Measurements from ENCODE around the gene ADARB2.
"Not testable (repeated sequence)": the region's sequence is repeated elsewhere in the genome, so short reads cannot be mapped to it uniquely, and the experiment has no call there.

Gene ADARB2

GRCh38 chr10:1737222-1738061, at the start of gene ADARB2:
TSS of gene ADARB2 (minus strand) at chr10:1737525.
- Mint-ChIP-seq H3K27me3 (peaks cover 58% of the 10 kb centered on the region), H3K36me3 (ENCODE audit: low read depth) (no peaks in the 10 kb centered on the region), H3K4me3 (no peak within 1 kb of the TSS), H3K9me3 (no peaks in the 10 kb centered on the region), H3K27ac (no peak within 1 kb of the TSS), H3K4me1 (ENCODE audit: low read depth) (no peaks in the 10 kb centered on the region)
- intact Hi-C loops (cut with micrococcal nuclease): no loop called here

- Mint-ChIP-seq H3K27ac (no peak overlapping the region), H3K27me3 (no peaks in the 10 kb centered on the region), H3K9me3 (no peaks in the 10 kb centered on the region), H3K4me3 (no peak overlapping the region), H3K4me1 (ENCODE audit: low read depth) (no peaks in the 10 kb centered on the region), H3K36me3 (ENCODE audit: low read depth) (no peaks in the 10 kb centered on the region)
- intact Hi-C loops (cut with micrococcal nuclease): no loop called here
These were observed 48.5 kb upstream of the ADARB2 start for GRCh38 chr10:1785835-1786234.

GRCh38 chr10:1782841-1783240, 45.5 kb upstream of the ADARB2 start:
- no peaks in the 10 kb centered on the region for H3K36me3 Mint-ChIP-seq (ENCODE audit: low read depth)
- H3K27me3 Mint-ChIP-seq: no peaks in the 10 kb centered on the region
- H3K27ac Mint-ChIP-seq: no peak overlapping the region
- H3K4me1 Mint-ChIP-seq (ENCODE audit: low read depth): no peaks in the 10 kb centered on the region
- intact Hi-C loops (cut with micrococcal nuclease): no loop called here
- no peak overlapping the region for H3K4me3 Mint-ChIP-seq
- H3K9me3 Mint-ChIP-seq: no peaks in the 10 kb centered on the region

GRCh38 chr10:1779796-1780195, 42.5 kb upstream of the ADARB2 start:
- Mint-ChIP-seq H3K4me1 (ENCODE audit: low read depth) (no peaks in the 10 kb centered on the region), H3K36me3 (ENCODE audit: low read depth) (no peaks in the 10 kb centered on the region), H3K9me3 (no peaks in the 10 kb centered on the region), H3K27me3 (no peaks in the 10 kb centered on the region), H3K27ac (no peak overlapping the region), H3K4me3 (no peak overlapping the region)
- intact Hi-C loops (cut with micrococcal nuclease): no loop called here

- H3K36me3 Mint-ChIP-seq (ENCODE audit: low read depth): no peaks in the 10 kb centered on the region
These were observed 41.1 kb upstream of the ADARB2 start for GRCh38 chr10:1778375-1778969.

GRCh38 chr10:1776127-1776662, 38.9 kb upstream of the ADARB2 start:
- H3K27ac Mint-ChIP-seq: no peak overlapping the region
- H3K4me3 Mint-ChIP-seq: no peak overlapping the region
- intact Hi-C loops (cut with micrococcal nuclease): no loop called here
- no peaks in the 10 kb centered on the region for H3K36me3 Mint-ChIP-seq (ENCODE audit: low read depth)
- H3K4me1 Mint-ChIP-seq (ENCODE audit: low read depth): no peaks in the 10 kb centered on the region
- no peaks in the 10 kb centered on the region for H3K27me3 Mint-ChIP-seq
- peaks cover 7% of the 10 kb centered on the region for H3K9me3 Mint-ChIP-seq

More at GRCh38 chr10:1778375-1778969, 41.1 kb upstream of the ADARB2 start:
- H3K27ac Mint-ChIP-seq: no peak overlapping the region
- no peaks in the 10 kb centered on the region for H3K4me1 Mint-ChIP-seq (ENCODE audit: low read depth)
- H3K9me3 Mint-ChIP-seq: no peaks in the 10 kb centered on the region
- H3K4me3 Mint-ChIP-seq: no peak overlapping the region
- intact Hi-C loops (cut with micrococcal nuclease): no loop called here
- H3K27me3 Mint-ChIP-seq: no peaks in the 10 kb centered on the region

GRCh38 chr10:1774796-1775195, 37.5 kb upstream of the ADARB2 start:
- Mint-ChIP-seq H3K27me3 (no peaks in the 10 kb centered on the region), H3K4me3 (no peak overlapping the region), H3K27ac (no peak overlapping the region), H3K36me3 (ENCODE audit: low read depth) (no peaks in the 10 kb centered on the region), H3K4me1 (ENCODE audit: low read depth) (no peaks in the 10 kb centered on the region), H3K9me3 (peaks cover 9% of the 10 kb centered on the region)
- intact Hi-C loops (cut with micrococcal nuclease): no loop called here

- H3K4me3 Mint-ChIP-seq; H3K27ac Mint-ChIP-seq; intact Hi-C loops (cut with micrococcal nuclease): not testable (repeated sequence)
These were observed 35.9 kb upstream of the ADARB2 start for GRCh38 chr10:1773204-1773603.

GRCh38 chr10:1766049-1766448, 28.7 kb upstream of the ADARB2 start:
- Mint-ChIP-seq H3K9me3 (no peaks in the 10 kb centered on the region), H3K27ac (no peak overlapping the region), H3K4me1 (ENCODE audit: low read depth) (no peaks in the 10 kb centered on the region), H3K4me3 (no peak overlapping the region), H3K27me3 (no peaks in the 10 kb centered on the region), H3K36me3 (ENCODE audit: low read depth) (no peaks in the 10 kb centered on the region)
- intact Hi-C loops (cut with micrococcal nuclease): no loop called here

More at GRCh38 chr10:1773204-1773603, 35.9 kb upstream of the ADARB2 start:
- not testable (repeated sequence) for H3K36me3 Mint-ChIP-seq (ENCODE audit: low read depth); H3K27me3 Mint-ChIP-seq; H3K4me1 Mint-ChIP-seq (ENCODE audit: low read depth); H3K9me3 Mint-ChIP-seq

GRCh38 chr10:1762076-1762475, 24.8 kb upstream of the ADARB2 start:
- Mint-ChIP-seq H3K9me3 (peaks cover 14% of the 10 kb centered on the region), H3K4me1 (ENCODE audit: low read depth) (no peaks in the 10 kb centered on the region), H3K27ac (no peak overlapping the region), H3K27me3 (no peaks in the 10 kb centered on the region), H3K36me3 (ENCODE audit: low read depth) (no peaks in the 10 kb centered on the region), H3K4me3 (no peak overlapping the region)
- intact Hi-C loops (cut with micrococcal nuclease): no loop called here

- no peak overlapping the region for H3K4me3 Mint-ChIP-seq
- no peaks in the 10 kb centered on the region for H3K4me1 Mint-ChIP-seq (ENCODE audit: low read depth)
- intact Hi-C loops (cut with micrococcal nuclease): no loop called here
- no peaks in the 10 kb centered on the region for H3K36me3 Mint-ChIP-seq (ENCODE audit: low read depth)
- no peak overlapping the region for H3K27ac Mint-ChIP-seq
- peaks cover 21% of the 10 kb centered on the region for H3K9me3 Mint-ChIP-seq
- H3K27me3 Mint-ChIP-seq: no peaks in the 10 kb centered on the region
These were observed 17.3 kb upstream of the ADARB2 start for GRCh38 chr10:1754506-1755153.

GRCh38 chr10:1752153-1752552, 14.8 kb upstream of the ADARB2 start:
- Mint-ChIP-seq H3K27ac (no peak overlapping the region), H3K4me3 (no peak overlapping the region), H3K4me1 (ENCODE audit: low read depth) (no peaks in the 10 kb centered on the region), H3K9me3 (peaks cover 22% of the 10 kb centered on the region), H3K27me3 (no peaks in the 10 kb centered on the region), H3K36me3 (ENCODE audit: low read depth) (no peaks in the 10 kb centered on the region)
- intact Hi-C loops (cut with micrococcal nuclease): no loop called here

GRCh38 chr10:1747590-1748157, 10.3 kb upstream of the ADARB2 start:
- H3K27me3 Mint-ChIP-seq: no peaks in the 10 kb centered on the region
- intact Hi-C loops (cut with micrococcal nuclease): no loop called here
- peaks cover 22% of the 10 kb centered on the region for H3K9me3 Mint-ChIP-seq
- H3K27ac Mint-ChIP-seq: no peak overlapping the region
- no peaks in the 10 kb centered on the region for H3K36me3 Mint-ChIP-seq (ENCODE audit: low read depth)
- no peak overlapping the region for H3K4me3 Mint-ChIP-seq
- no peaks in the 10 kb centered on the region for H3K4me1 Mint-ChIP-seq (ENCODE audit: low read depth)

- H3K4me1 Mint-ChIP-seq (ENCODE audit: low read depth): no peaks in the 10 kb centered on the region
- intact Hi-C loops (cut with micrococcal nuclease): no loop called here
- peaks cover 22% of the 10 kb centered on the region for H3K9me3 Mint-ChIP-seq
- no peak overlapping the region for H3K4me3 Mint-ChIP-seq
- no peaks in the 10 kb centered on the region for H3K36me3 Mint-ChIP-seq (ENCODE audit: low read depth)
- no peaks in the 10 kb centered on the region for H3K27me3 Mint-ChIP-seq
- H3K27ac Mint-ChIP-seq: no peak overlapping the region
These were observed 9.5 kb upstream of the ADARB2 start for GRCh38 chr10:1746796-1747195.

All from dendritic cell treated with granulocyte-macrophage colony-stimulating factor and Interleukin-4, amounts not matched to agents 40 ng/mL and 50 ng/mL, for 4 days (primary cell).